SU-DHL-6 (cell line): ENCODE data around the gene IKZF2.

Experiments
- H2AFZ ChIP-seq: fragments of 200-600 bp; sonication (generic); 2 replicates; pipeline ENCODE4 v1.6.1; 2014; ENCODE audit warnings: low read depth, mild to moderate bottlenecking, moderate library complexity, mixed read lengths, antibody characterized with exemption, low read length; ENCODE audit not compliant: severe bottlenecking
- H3F3A ChIP-seq: fragments of 200-600 bp; shearing (Covaris generic); 2 replicates; pipeline ENCODE4 v1.6.0; 2016; ENCODE audit warnings: antibody characterized with exemption, mild to moderate bottlenecking; ENCODE audit not compliant: insufficient read depth
- H3K27ac ChIP-seq: fragments of 200-600 bp; sonication (generic); 2 replicates; pipeline ENCODE4 v1.5.1; 2016; ENCODE audit warnings: low read depth, mild to moderate bottlenecking, low read length, moderate library complexity, mixed read lengths
- H3K27me3 ChIP-seq: fragments of 200-600 bp; sonication (generic), shearing (Covaris generic); 2 replicates; pipeline ENCODE4 v1.6.0; 2014; ENCODE audit warnings: mild to moderate bottlenecking, low read length
- H3K36me3 ChIP-seq: fragments of 200-600 bp; sonication (generic); 2 replicates; pipeline ENCODE4 v1.6.1; 2014; ENCODE audit warnings: mild to moderate bottlenecking, low read length, mixed read lengths
- H3K4me2 ChIP-seq: fragments of 300-600, 200-600 bp; shearing (Covaris generic), sonication (generic); 2 replicates; pipeline ENCODE4 v1.6.0; 2014; ENCODE audit warnings: low read length, low read depth, mild to moderate bottlenecking; ENCODE audit not compliant: poor library complexity, severe bottlenecking
- H3K4me3 ChIP-seq: fragments of 200-600 bp; sonication (generic); 2 replicates; pipeline ENCODE4 v1.5.1; 2014; ENCODE audit warnings: antibody characterized with exemption, low read length, mild to moderate bottlenecking, mixed read lengths; ENCODE audit not compliant: insufficient read depth, poor library complexity, severe bottlenecking
- H3K79me2 ChIP-seq: fragments of 200-600 bp; sonication (generic); 2 replicates; pipeline ENCODE4 v1.6.1; 2014; ENCODE audit warnings: mild to moderate bottlenecking, low read length, moderate library complexity; ENCODE audit not compliant: insufficient read depth
- H3K9ac ChIP-seq: fragments of 200-600 bp; sonication (generic); 2 replicates; pipeline ENCODE4 v1.7.0; 2014; ENCODE audit warnings: mild to moderate bottlenecking, low read length
- H3K9me2 ChIP-seq: fragments of 200-600 bp; sonication (generic); replicated peaks from 2 replicates; pipeline ENCODE4 v1.6.1; 2014; ENCODE audit warnings: low read length; ENCODE audit not compliant: insufficient read depth
- H3K9me3 ChIP-seq: fragments of 200-600 bp; sonication (generic); 2 replicates; pipeline ENCODE4 v1.6.1; 2014; ENCODE audit warnings: low read length, mixed read lengths; ENCODE audit not compliant: insufficient read depth
- H4K20me1 ChIP-seq: fragments of 200-600 bp; sonication (generic); 2 replicates; pipeline ENCODE4 v1.6.1; 2014; ENCODE audit warnings: low read depth, mild to moderate bottlenecking, antibody characterized with exemption, low read length, moderate library complexity, mixed read lengths
- CTCF ChIP-seq: fragments of 200-600 bp; sonication (generic); IDR thresholded peaks from one replicate; pipeline ENCODE4 v1.5.1; 2017; ENCODE audit warnings: antibody characterized with exemption, mild to moderate bottlenecking, low read length, moderate library complexity; ENCODE audit not compliant: insufficient read depth, poor library complexity, severe bottlenecking
- EZH2phosphoT487 ChIP-seq: fragments of 200-600 bp; sonication (generic), shearing (Covaris generic); conservative IDR thresholded peaks from 2 replicates; pipeline ENCODE4 v1.6.1; 2018; ENCODE audit warnings: mild to moderate bottlenecking, antibody characterized with exemption, low read length, moderate library complexity, mixed read lengths

Gene IKZF2

GRCh38 chr2:213080969-213081617 is 70.3 kb downstream of the IKZF2 start:
- Histone ChIP-seq H3K9ac (no peak overlapping the region), H3K4me2 (no peak overlapping the region), H2AFZ (no peak overlapping the region), H4K20me1 (0 out of 2 replicates have a peak, but pooled peaks cover 1% of the 10 kb centered on the region), H3F3A (peaks cover 17% of the 10 kb centered on the region), H3K27me3 (no peaks in the 10 kb centered on the region), H3K36me3 (peaks cover 3% of the 10 kb centered on the region; the same call in 1 of the 2 replicates), H3K9me2 (no peaks in the 10 kb centered on the region), H3K79me2 (peaks cover 71% of the 10 kb centered on the region), H3K4me3 (no peak overlapping the region), H3K27ac (no peak overlapping the region), H3K9me3 (no peaks in the 10 kb centered on the region)
- TF ChIP-seq CTCF = no peak
- TF ChIP-seq EZH2phosphoT487 = no peak

GRCh38 chr2:213079756-213080155 is 71.7 kb downstream of the IKZF2 start:
- Histone ChIP-seq H4K20me1 (0 out of 2 replicates have a peak, but pooled peaks cover 5% of the 10 kb centered on the region), H3K79me2 (peaks cover 76% of the 10 kb centered on the region)

GRCh38 chr2:213078686-213079085 is 72.7 kb downstream of the IKZF2 start:
- Histone ChIP-seq H3K9me2 (no peaks in the 10 kb centered on the region), H3K79me2 (peaks cover 77% of the 10 kb centered on the region), H3K4me2 (peak overlapping the region; percentile 12), H4K20me1 (0 out of 2 replicates have a peak, but pooled peaks cover 6% of the 10 kb centered on the region), H3K9ac (no peak overlapping the region), H3K27ac (0 out of 2 replicates have a peak overlapping the region, but pooled peaks have one; percentile 15), H3K36me3 (peaks cover 3% of the 10 kb centered on the region; the same call in 1 of the 2 replicates), H2AFZ (no peak overlapping the region), H3K9me3 (no peaks in the 10 kb centered on the region), H3K27me3 (no peaks in the 10 kb centered on the region), H3F3A (peaks cover 18% of the 10 kb centered on the region), H3K4me3 (no peak overlapping the region)
- no peak for TF ChIP-seq EZH2phosphoT487
- no peak for TF ChIP-seq CTCF

More at GRCh38 chr2:213079756-213080155, 71.7 kb downstream of the IKZF2 start:
- H3K4me2 ChIP-seq = no peak overlapping the region
- no peak overlapping the region for H2AFZ ChIP-seq
- H3K27me3 ChIP-seq = no peaks in the 10 kb centered on the region
- no peak overlapping the region for H3K27ac ChIP-seq
- H3K9me2 ChIP-seq = no peaks in the 10 kb centered on the region
- peaks cover 3% of the 10 kb centered on the region; the same call in 1 of the 2 replicates for H3K36me3 ChIP-seq
- H3K9ac ChIP-seq = no peak overlapping the region
- no peaks in the 10 kb centered on the region for H3K9me3 ChIP-seq
- peaks cover 18% of the 10 kb centered on the region for H3F3A ChIP-seq
- no peak overlapping the region for H3K4me3 ChIP-seq
- TF ChIP-seq EZH2phosphoT487 = no peak

GRCh38 chr2:213069531-213069930 is 81.9 kb downstream of the IKZF2 start:
- Histone ChIP-seq H2AFZ (no peak overlapping the region), H3K9me2 (no peaks in the 10 kb centered on the region), H3F3A (peaks cover 8% of the 10 kb centered on the region; the same call in 1 of the 2 replicates), H3K9me3 (no peaks in the 10 kb centered on the region), H3K4me3 (no peak overlapping the region), H3K27me3 (no peaks in the 10 kb centered on the region), H3K36me3 (no peaks in the 10 kb centered on the region), H3K79me2 (peaks cover 100% of the 10 kb centered on the region), H3K4me2 (no peak overlapping the region), H4K20me1 (peaks cover 16% of the 10 kb centered on the region), H3K9ac (no peak overlapping the region), H3K27ac (no peak overlapping the region)
- TF ChIP-seq CTCF = no peak
- TF ChIP-seq EZH2phosphoT487 = no peak
